Epithelial cell of esophagus (primary cell): Measurements from ENCODE around the gene CALR.
A peak's percentile ranks its signal among the peaks of the same experiment; 100 is the strongest.
"Not testable (repeated sequence)": the region's sequence is repeated elsewhere in the genome, so short reads cannot be mapped to it uniquely, and the experiment has no call there.

Source experiments
- DNase-seq: peaks from one replicate; pipeline ENCODE4 v3.0.0; 2010; ENCODE audit warnings: low read depth
- H3K4me3 ChIP-seq: 2 replicates; pipeline ENCODE4 v1.5.1; 2011; ENCODE audit warnings: mild to moderate bottlenecking, low read length, control low read depth
- CTCF ChIP-seq: IDR thresholded peaks from 2 replicates; pipeline ENCODE4 v1.5.1; 2011; ENCODE audit warnings: low read depth, mild to moderate bottlenecking, low read length, control low read depth, inconsistent platforms; ENCODE audit not compliant: insufficient read depth; ENCODE audit errors: missing control alignments

The CALR gene

GRCh38 chr19:12899891-12900518 is 38.4 kb upstream of the CALR start:
- DNase-seq: no peak
- no peak overlapping the region for H3K4me3 ChIP-seq

GRCh38 chr19:12907166-12907565 is 31.2 kb upstream of the CALR start:
- no peak for TF ChIP-seq CTCF
- no peak for DNase-seq
- no peak overlapping the region for H3K4me3 ChIP-seq

More at GRCh38 chr19:12899891-12900518, 38.4 kb upstream of the CALR start:
- TF ChIP-seq CTCF: no peak

DNA sequence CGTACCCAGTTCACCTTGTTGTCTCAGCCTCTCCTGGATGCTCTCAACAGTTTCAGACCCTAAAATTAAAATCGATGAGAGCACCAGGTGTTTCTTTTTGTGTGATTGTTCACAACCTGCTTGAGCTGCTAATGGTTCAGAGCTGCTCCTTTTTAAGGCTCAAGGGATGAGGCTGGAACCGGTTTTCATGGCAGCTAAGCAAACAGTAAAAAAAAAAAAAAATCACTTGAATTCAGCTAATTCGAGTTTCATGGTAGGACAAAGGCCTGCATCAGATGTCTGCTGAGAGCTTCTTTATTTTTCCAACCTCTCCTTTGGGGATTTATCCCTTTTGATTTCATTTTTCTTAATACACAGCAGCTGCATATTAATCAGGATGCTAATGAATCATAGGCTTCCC is 25.8 kb upstream of the CALR start:
- H3K4me3 ChIP-seq: no peak overlapping the region
- DNase-seq: no peak
- TF ChIP-seq CTCF: no peak

GRCh38 chr19:12913011-12913561 is 25.3 kb upstream of the CALR start:
- TF ChIP-seq CTCF: no peak
- no peak overlapping the region for H3K4me3 ChIP-seq
- peak; percentile 30 for DNase-seq

DNA sequence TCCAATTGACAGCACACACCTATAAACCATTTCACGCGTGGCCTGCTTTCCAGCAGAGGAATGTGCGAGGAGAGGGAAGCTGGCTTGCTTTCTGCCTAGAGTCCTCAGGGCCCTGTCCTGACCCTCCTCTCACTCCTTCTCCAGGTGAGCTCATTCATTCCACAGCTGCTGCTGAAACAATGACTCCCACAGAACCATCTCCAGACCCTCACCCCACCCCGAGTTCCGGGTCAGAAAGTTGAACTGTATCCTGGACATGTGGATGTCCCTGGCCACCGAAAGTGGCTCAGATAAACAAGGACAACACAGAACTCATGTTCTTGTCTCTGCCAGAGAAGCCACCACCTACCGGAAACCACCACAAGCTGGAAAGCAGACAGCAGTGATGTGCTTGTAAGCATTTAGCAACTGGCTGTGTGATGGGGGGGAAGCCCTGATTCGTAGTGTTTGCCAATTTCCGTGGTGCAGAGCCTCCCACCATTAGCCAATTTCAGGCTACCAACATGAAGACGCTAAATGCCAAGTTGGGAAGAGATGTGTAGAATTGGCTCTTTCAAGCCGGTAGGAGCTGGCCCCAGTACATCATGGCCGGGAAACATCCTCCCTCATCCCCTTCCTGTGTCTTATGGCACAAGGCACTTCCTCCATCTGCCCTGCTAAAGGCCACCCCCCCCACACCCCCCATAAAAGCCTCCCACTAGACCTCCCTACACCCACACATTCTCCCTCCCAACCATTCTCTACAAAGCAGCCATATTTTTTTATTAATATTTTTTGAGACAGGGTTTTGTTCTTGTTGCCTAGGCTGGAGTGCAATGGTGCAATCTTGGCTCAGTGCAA is 24.3 kb upstream of the CALR start:
- DNase-seq: no peak
- H3K4me3 ChIP-seq: no peak overlapping the region
- no peak for TF ChIP-seq CTCF

DNA sequence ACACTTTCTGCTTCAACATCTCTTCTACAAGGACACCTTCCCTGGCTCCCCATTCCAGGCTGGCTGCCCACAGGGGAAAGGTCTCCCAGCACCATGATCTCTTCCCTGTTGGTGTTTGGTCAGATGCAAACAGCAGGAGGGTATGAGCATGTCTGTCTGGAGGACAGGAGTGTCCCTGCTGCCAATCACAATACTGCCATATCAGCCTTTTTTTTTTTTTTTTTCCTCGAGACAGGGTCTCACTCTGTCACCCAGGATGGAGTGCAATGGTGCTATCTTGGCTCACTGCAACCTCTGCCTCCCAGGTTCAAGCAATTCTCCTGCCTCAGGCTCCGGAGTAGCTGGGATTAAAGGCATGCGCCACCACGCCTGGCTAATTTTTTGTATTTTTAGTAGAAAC is 22.5 kb upstream of the CALR start:
- H3K4me3 ChIP-seq, DNase-seq: not testable (repeated sequence)

DNA sequence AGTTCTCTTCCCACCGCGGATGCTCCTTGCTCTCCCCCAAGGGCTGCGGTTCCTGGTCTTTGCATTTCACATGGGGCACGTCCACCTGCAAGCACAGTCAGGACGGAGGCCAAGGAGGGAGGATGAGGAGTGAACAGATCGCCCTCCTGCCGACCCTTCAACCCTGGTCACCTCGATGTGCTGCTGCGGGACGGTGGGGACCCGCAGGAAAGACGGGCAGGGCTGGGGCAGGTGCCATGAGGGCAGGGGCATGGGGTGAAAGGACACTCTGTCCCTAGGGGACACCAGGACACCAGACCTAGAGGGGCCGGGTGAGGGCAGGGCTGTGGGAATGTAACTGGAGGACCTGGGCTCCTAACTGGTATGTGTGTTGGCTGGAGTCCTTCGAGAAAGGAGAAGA is 20.2 kb upstream of the CALR start:
- no peak overlapping the region for H3K4me3 ChIP-seq
- no peak for TF ChIP-seq CTCF
- DNase-seq: no peak
